ENCODE data around the gene ZC3HAV1. TPM values are rescaled to one million over a fixed set of nuclear protein-coding genes. Genes with fewer than 3 reads are reported as not detected.

The ZC3HAV1 gene
- total and polyA plus RNA-seq, 9 of the 15 experiments (the other 6 are each of a cell fraction or from before 2014, with no cell fraction given), result 11.9 to 40.5 (median 23.9) TPM

GRCh38 chr7:139092090-139092796 lies 17.3 kb downstream of the ZC3HAV1 start (continued):
- TF ChIP-seq, protein P1, sequence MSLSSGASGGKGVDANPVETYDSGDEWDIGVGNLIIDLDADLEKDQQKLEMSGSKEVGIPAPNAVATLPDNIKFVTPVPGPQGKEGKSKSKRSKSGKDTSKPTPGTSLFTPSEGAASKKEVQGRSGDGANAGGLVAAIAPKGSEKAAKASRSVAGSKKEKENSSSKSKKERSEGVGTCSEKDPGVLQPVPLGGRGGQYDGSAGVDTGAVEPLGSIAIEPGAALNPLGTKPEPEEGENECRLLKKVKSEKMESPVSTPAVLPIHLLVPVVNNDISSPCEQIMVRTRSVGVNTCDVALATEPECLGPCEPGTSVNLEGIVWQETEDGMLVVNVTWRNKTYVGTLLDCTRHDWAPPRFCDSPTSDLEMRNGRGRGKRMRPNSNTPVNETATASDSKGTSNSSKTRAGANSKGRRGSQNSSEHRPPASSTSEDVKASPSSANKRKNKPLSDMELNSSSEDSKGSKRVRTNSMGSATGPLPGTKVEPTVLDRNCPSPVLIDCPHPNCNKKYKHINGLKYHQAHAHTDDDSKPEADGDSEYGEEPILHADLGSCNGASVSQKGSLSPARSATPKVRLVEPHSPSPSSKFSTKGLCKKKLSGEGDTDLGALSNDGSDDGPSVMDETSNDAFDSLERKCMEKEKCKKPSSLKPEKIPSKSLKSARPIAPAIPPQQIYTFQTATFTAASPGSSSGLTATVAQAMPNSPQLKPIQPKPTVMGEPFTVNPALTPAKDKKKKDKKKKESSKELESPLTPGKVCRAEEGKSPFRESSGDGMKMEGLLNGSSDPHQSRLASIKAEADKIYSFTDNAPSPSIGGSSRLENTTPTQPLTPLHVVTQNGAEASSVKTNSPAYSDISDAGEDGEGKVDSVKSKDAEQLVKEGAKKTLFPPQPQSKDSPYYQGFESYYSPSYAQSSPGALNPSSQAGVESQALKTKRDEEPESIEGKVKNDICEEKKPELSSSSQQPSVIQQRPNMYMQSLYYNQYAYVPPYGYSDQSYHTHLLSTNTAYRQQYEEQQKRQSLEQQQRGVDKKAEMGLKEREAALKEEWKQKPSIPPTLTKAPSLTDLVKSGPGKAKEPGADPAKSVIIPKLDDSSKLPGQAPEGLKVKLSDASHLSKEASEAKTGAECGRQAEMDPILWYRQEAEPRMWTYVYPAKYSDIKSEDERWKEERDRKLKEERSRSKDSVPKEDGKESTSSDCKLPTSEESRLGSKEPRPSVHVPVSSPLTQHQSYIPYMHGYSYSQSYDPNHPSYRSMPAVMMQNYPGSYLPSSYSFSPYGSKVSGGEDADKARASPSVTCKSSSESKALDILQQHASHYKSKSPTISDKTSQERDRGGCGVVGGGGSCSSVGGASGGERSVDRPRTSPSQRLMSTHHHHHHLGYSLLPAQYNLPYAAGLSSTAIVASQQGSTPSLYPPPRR (CRISPR knock-in tag; IDR thresholded peaks at IDR 0.05; ENCODE audit: borderline replicate concordance), result no peak
- TF ChIP-seq, protein P2, sequence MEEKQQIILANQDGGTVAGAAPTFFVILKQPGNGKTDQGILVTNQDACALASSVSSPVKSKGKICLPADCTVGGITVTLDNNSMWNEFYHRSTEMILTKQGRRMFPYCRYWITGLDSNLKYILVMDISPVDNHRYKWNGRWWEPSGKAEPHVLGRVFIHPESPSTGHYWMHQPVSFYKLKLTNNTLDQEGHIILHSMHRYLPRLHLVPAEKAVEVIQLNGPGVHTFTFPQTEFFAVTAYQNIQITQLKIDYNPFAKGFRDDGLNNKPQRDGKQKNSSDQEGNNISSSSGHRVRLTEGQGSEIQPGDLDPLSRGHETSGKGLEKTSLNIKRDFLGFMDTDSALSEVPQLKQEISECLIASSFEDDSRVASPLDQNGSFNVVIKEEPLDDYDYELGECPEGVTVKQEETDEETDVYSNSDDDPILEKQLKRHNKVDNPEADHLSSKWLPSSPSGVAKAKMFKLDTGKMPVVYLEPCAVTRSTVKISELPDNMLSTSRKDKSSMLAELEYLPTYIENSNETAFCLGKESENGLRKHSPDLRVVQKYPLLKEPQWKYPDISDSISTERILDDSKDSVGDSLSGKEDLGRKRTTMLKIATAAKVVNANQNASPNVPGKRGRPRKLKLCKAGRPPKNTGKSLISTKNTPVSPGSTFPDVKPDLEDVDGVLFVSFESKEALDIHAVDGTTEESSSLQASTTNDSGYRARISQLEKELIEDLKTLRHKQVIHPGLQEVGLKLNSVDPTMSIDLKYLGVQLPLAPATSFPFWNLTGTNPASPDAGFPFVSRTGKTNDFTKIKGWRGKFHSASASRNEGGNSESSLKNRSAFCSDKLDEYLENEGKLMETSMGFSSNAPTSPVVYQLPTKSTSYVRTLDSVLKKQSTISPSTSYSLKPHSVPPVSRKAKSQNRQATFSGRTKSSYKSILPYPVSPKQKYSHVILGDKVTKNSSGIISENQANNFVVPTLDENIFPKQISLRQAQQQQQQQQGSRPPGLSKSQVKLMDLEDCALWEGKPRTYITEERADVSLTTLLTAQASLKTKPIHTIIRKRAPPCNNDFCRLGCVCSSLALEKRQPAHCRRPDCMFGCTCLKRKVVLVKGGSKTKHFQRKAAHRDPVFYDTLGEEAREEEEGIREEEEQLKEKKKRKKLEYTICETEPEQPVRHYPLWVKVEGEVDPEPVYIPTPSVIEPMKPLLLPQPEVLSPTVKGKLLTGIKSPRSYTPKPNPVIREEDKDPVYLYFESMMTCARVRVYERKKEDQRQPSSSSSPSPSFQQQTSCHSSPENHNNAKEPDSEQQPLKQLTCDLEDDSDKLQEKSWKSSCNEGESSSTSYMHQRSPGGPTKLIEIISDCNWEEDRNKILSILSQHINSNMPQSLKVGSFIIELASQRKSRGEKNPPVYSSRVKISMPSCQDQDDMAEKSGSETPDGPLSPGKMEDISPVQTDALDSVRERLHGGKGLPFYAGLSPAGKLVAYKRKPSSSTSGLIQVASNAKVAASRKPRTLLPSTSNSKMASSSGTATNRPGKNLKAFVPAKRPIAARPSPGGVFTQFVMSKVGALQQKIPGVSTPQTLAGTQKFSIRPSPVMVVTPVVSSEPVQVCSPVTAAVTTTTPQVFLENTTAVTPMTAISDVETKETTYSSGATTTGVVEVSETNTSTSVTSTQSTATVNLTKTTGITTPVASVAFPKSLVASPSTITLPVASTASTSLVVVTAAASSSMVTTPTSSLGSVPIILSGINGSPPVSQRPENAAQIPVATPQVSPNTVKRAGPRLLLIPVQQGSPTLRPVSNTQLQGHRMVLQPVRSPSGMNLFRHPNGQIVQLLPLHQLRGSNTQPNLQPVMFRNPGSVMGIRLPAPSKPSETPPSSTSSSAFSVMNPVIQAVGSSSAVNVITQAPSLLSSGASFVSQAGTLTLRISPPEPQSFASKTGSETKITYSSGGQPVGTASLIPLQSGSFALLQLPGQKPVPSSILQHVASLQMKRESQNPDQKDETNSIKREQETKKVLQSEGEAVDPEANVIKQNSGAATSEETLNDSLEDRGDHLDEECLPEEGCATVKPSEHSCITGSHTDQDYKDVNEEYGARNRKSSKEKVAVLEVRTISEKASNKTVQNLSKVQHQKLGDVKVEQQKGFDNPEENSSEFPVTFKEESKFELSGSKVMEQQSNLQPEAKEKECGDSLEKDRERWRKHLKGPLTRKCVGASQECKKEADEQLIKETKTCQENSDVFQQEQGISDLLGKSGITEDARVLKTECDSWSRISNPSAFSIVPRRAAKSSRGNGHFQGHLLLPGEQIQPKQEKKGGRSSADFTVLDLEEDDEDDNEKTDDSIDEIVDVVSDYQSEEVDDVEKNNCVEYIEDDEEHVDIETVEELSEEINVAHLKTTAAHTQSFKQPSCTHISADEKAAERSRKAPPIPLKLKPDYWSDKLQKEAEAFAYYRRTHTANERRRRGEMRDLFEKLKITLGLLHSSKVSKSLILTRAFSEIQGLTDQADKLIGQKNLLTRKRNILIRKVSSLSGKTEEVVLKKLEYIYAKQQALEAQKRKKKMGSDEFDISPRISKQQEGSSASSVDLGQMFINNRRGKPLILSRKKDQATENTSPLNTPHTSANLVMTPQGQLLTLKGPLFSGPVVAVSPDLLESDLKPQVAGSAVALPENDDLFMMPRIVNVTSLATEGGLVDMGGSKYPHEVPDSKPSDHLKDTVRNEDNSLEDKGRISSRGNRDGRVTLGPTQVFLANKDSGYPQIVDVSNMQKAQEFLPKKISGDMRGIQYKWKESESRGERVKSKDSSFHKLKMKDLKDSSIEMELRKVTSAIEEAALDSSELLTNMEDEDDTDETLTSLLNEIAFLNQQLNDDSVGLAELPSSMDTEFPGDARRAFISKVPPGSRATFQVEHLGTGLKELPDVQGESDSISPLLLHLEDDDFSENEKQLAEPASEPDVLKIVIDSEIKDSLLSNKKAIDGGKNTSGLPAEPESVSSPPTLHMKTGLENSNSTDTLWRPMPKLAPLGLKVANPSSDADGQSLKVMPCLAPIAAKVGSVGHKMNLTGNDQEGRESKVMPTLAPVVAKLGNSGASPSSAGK (IDR thresholded peaks at IDR 0.05), result no peak
- TF ChIP-seq JUNB (CRISPR knock-in tag; conservative IDR thresholded peaks at IDR 0.05) (peak; percentile 73), BRD9 (IDR thresholded peaks at IDR 0.05; ENCODE audit: low read depth, partially characterized antibody) (no peak), YBX1 (IDR thresholded peaks at IDR 0.05) (no peak), ZNF586 (CRISPR knock-in tag; conservative IDR thresholded peaks at IDR 0.05) (peak; percentile 84; the same call in 1 of the 2 replicates), KLF10 (CRISPR knock-in tag; IDR thresholded peaks at IDR 0.05) (0 out of 2 replicates have a peak, but pooled peaks have one; percentile 52)
- TF ChIP-seq, protein P3, sequence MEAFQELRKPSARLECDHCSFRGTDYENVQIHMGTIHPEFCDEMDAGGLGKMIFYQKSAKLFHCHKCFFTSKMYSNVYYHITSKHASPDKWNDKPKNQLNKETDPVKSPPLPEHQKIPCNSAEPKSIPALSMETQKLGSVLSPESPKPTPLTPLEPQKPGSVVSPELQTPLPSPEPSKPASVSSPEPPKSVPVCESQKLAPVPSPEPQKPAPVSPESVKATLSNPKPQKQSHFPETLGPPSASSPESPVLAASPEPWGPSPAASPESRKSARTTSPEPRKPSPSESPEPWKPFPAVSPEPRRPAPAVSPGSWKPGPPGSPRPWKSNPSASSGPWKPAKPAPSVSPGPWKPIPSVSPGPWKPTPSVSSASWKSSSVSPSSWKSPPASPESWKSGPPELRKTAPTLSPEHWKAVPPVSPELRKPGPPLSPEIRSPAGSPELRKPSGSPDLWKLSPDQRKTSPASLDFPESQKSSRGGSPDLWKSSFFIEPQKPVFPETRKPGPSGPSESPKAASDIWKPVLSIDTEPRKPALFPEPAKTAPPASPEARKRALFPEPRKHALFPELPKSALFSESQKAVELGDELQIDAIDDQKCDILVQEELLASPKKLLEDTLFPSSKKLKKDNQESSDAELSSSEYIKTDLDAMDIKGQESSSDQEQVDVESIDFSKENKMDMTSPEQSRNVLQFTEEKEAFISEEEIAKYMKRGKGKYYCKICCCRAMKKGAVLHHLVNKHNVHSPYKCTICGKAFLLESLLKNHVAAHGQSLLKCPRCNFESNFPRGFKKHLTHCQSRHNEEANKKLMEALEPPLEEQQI (IDR thresholded peaks at IDR 0.05), result no peak

All from K562 (cell line).